ENCODE results near the gene HSPB8. TPM values are rescaled to one million over a fixed set of nuclear protein-coding genes. Genes with fewer than 3 reads are reported as not detected.

Gene HSPB8
- total RNA-seq, 6 experiments from 2014 or later: 18.9 to 40.1 (median 22.2) TPM

DNA sequence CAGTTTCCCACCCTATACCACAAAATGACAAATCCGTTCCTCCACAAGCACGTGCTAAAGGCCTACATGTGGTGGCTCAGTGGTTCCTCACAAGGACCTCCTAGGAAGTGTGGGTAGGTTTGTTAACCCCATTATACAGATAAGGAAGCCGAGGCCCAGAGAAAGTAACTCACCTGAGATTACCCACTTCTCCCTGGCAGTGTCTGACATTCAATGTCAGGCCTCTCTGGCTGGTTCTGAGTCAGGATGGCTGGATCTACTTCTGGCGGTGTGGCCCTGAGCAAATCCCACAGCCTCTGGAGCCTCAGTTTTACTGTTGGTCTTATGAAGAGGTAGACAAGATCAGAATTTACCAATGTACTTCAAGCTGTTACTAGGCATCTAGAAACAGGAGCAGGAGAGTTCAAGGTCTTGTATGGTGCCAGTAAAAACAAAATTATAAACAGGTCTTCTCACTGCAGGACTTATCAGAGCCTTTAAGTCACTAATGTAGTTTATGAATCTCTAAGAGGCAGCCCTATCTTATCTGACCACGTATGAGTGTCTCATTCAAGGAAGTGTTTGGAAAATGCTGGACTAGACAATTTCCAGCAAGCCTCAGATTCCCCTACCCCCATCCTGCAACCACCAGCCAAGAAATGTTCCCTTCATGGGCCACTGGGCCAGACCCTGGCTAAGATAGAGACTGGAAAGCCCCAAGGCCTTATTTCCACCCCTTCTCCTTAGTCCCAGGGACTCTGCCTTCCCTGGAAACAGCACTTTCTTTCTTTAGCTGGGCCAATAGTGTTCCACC is 4.2 kb downstream of the HSPB8 start:
- peaks cover 2% of the 10 kb centered on the region; the same call in 1 of the 2 replicates for H3K27me3 Mint-ChIP-seq (ENCODE audit: insufficient read depth)
- no peak overlapping the region; the same call in 1 of the 2 replicates for H3K4me3 Mint-ChIP-seq
- H3K9me3 Mint-ChIP-seq: no peaks in the 10 kb centered on the region
- H3K36me3 Mint-ChIP-seq (ENCODE audit: low read depth): peaks cover 7% of the 10 kb centered on the region; the same call in 1 of the 2 replicates
- TF ChIP-seq, protein P1, sequence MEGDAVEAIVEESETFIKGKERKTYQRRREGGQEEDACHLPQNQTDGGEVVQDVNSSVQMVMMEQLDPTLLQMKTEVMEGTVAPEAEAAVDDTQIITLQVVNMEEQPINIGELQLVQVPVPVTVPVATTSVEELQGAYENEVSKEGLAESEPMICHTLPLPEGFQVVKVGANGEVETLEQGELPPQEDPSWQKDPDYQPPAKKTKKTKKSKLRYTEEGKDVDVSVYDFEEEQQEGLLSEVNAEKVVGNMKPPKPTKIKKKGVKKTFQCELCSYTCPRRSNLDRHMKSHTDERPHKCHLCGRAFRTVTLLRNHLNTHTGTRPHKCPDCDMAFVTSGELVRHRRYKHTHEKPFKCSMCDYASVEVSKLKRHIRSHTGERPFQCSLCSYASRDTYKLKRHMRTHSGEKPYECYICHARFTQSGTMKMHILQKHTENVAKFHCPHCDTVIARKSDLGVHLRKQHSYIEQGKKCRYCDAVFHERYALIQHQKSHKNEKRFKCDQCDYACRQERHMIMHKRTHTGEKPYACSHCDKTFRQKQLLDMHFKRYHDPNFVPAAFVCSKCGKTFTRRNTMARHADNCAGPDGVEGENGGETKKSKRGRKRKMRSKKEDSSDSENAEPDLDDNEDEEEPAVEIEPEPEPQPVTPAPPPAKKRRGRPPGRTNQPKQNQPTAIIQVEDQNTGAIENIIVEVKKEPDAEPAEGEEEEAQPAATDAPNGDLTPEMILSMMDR (IDR thresholded peaks at IDR 0.05): no peak
- H3K4me1 Mint-ChIP-seq (ENCODE audit: low read depth): peaks cover 41% of the 10 kb centered on the region
- DNase-seq: no peak
- peak overlapping the region; percentile 46; the same call in 1 of the 2 replicates for H3K27ac Mint-ChIP-seq

GRCh38 chr12:119183942-119184695 is 5.4 kb downstream of the HSPB8 start:
- Mint-ChIP-seq H3K36me3 (ENCODE audit: low read depth) (peaks cover 7% of the 10 kb centered on the region; the same call in 1 of the 2 replicates), H3K27ac (peak overlapping the region; percentile 24; the same call in 1 of the 2 replicates), H3K4me1 (ENCODE audit: low read depth) (peaks cover 38% of the 10 kb centered on the region), H3K4me3 (no peak overlapping the region), H3K27me3 (ENCODE audit: insufficient read depth) (peaks cover 4% of the 10 kb centered on the region; the same call in 1 of the 2 replicates), H3K9me3 (no peaks in the 10 kb centered on the region)
- no peak for DNase-seq
- TF ChIP-seq, protein P1 (IDR thresholded peaks at IDR 0.05): no peak

GRCh38 chr12:119195256-119195655 is 16.5 kb downstream of the HSPB8 start:
- H3K4me3 Mint-ChIP-seq: no peak overlapping the region
- H3K9me3 Mint-ChIP-seq: no peaks in the 10 kb centered on the region
- DNase-seq: no peak
- no peaks in the 10 kb centered on the region for H3K4me1 Mint-ChIP-seq (ENCODE audit: low read depth)
- TF ChIP-seq, protein P1 (IDR thresholded peaks at IDR 0.05): no peak
- peaks cover 14% of the 10 kb centered on the region for H3K36me3 Mint-ChIP-seq (ENCODE audit: low read depth)
- H3K27me3 Mint-ChIP-seq (ENCODE audit: insufficient read depth): peaks cover 2% of the 10 kb centered on the region; the same call in 1 of the 2 replicates
- H3K27ac Mint-ChIP-seq: no peak overlapping the region

DNA sequence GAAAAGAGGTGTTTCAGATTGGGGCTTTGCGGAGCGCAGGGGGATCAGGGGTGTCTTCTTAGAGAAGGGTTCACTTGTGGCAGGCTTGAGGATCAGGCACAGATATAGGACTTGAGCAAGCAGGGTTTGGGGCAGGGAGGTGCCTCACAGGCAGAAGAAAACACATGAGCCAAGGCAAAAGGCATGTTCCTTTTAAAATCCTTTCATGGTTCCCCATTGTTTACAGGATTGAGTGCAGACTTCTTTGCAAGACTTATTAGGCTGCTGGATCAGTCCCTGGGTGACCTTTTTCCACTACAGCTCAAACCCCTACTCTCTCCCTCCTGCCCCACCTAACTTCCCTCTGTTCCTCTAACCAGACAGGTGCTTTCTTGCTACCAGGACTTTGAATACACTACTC is 19.7 kb downstream of the HSPB8 start:
- no peaks in the 10 kb centered on the region for H3K4me1 Mint-ChIP-seq (ENCODE audit: low read depth)
- no peak overlapping the region for H3K27ac Mint-ChIP-seq
- TF ChIP-seq, protein P1 (IDR thresholded peaks at IDR 0.05): no peak
- no peak for DNase-seq
- H3K36me3 Mint-ChIP-seq (ENCODE audit: low read depth): peaks cover 14% of the 10 kb centered on the region
- no peak overlapping the region for H3K4me3 Mint-ChIP-seq
- H3K27me3 Mint-ChIP-seq (ENCODE audit: insufficient read depth): peaks cover 3% of the 10 kb centered on the region
- H3K9me3 Mint-ChIP-seq: no peaks in the 10 kb centered on the region

DNA sequence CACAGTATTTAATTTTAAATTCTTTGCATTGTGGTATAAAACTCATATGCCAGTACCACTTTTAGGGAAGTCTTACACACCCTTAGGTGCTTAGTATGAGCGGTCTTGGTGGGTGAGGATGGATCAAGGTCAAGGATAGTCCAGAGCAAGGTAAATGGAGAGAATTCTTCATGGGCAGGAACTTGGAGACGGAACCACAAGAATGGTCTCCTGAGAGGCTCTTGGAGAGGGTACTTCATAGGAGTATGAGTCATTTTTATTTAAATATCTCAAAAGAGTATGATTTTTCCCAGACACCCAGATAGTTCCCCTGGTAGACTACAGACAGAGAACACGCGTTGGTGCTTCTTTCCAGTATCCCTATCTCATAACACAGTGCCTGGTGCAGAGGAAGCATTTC is 21.9 kb downstream of the HSPB8 start:
- DNase-seq: no peak
- Mint-ChIP-seq H3K27ac (no peak overlapping the region), H3K4me3 (no peak overlapping the region), H3K4me1 (ENCODE audit: low read depth) (no peaks in the 10 kb centered on the region), H3K27me3 (ENCODE audit: insufficient read depth) (peaks cover 10% of the 10 kb centered on the region), H3K9me3 (no peaks in the 10 kb centered on the region), H3K36me3 (ENCODE audit: low read depth) (no peaks in the 10 kb centered on the region)
- TF ChIP-seq, protein P1 (IDR thresholded peaks at IDR 0.05): no peak

Data from HFFc6 (cell line).